ENCODE results near the gene SMPDL3B. TPM values are rescaled to one million over a fixed set of nuclear protein-coding genes. Genes with fewer than 3 reads are reported as not detected.

The SMPDL3B gene
- not detected in 2 replicates for total RNA-seq
- long read RNA-seq, result 0 reads

DNA sequence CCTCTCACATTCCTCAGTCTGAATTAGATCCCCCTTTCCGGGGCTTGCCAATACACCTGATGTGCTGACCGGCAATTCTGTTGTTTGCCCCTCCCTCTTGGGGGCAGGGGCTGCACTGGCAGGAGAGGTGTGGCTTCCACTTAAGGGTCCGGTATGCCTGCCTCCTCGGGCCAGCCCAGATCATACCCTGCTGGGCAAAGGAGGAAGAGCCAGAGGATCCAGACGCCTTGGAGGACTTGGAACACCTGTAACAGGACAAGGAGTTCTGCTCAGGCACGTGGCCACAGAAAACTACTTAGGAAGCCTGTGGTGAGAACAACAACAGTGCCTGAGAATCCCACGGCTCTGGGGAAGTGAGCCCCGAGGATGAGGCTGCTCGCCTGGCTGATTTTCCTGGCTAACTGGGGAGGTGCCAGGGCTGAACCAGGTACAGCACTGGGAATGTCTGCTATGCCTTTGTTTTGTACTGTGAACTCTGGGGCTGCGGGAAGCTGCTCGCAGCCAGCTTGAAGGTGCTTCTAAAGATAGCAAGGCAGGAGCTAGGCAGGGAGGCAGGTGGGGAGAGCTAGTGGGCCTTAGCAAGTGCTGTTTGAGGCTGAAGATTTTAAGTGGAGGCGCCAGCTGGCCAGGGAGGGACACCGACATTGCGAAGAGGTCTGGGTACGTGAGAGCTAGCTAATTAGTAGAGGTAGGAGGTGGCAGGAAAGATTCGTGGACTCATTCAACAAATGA is at the start of gene SMPDL3B:
Gene SMPDL3B (plus strand): TSS at position 183 of the 732 bp plus-strand sequence. CDS start 184 bp downstream, at position 367.
- no peak within 1 kb of the TSS for H3K27ac Mint-ChIP-seq (ENCODE audit: unreplicated experiment)
- peak; percentile 14 for TF ChIP-seq CTCF (IDR thresholded peaks at IDR 0.05)
- peaks cover 31% of the 10 kb centered on the region for H3K27me3 Mint-ChIP-seq (ENCODE audit: unreplicated experiment)
- no peaks in the 10 kb centered on the region for H3K9me3 Mint-ChIP-seq (ENCODE audit: unreplicated experiment)
- peaks cover 11% of the 10 kb centered on the region for H3K4me1 Mint-ChIP-seq (ENCODE audit: unreplicated experiment)
- DNase-seq (ENCODE audit: extremely low spot score, unreplicated experiment), result no peak
- no peaks in the 10 kb centered on the region for H3K36me3 Mint-ChIP-seq (ENCODE audit: unreplicated experiment)
- peak within 1 kb of the TSS; percentile 45 for H3K4me3 Mint-ChIP-seq (ENCODE audit: unreplicated experiment)

GRCh38 chr1:27885114-27885528 is 49.7 kb upstream of the SMPDL3B start:
- no peak overlapping the region for H3K27ac Mint-ChIP-seq (ENCODE audit: unreplicated experiment)
- no peaks in the 10 kb centered on the region for H3K4me1 Mint-ChIP-seq (ENCODE audit: unreplicated experiment)
- no peaks in the 10 kb centered on the region for H3K36me3 Mint-ChIP-seq (ENCODE audit: unreplicated experiment)
- TF ChIP-seq CTCF (IDR thresholded peaks at IDR 0.05), result no peak
- H3K4me3 Mint-ChIP-seq (ENCODE audit: unreplicated experiment), result no peak overlapping the region
- no peak for DNase-seq (ENCODE audit: extremely low spot score, unreplicated experiment)
- no peaks in the 10 kb centered on the region for H3K27me3 Mint-ChIP-seq (ENCODE audit: unreplicated experiment)
- H3K9me3 Mint-ChIP-seq (ENCODE audit: unreplicated experiment), result no peaks in the 10 kb centered on the region

- no peaks in the 10 kb centered on the region for H3K9me3 Mint-ChIP-seq (ENCODE audit: unreplicated experiment)
- no peak overlapping the region for H3K4me3 Mint-ChIP-seq (ENCODE audit: unreplicated experiment)
These were observed 49.0 kb upstream of the SMPDL3B start for GRCh38 chr1:27885621-27886352.

DNA sequence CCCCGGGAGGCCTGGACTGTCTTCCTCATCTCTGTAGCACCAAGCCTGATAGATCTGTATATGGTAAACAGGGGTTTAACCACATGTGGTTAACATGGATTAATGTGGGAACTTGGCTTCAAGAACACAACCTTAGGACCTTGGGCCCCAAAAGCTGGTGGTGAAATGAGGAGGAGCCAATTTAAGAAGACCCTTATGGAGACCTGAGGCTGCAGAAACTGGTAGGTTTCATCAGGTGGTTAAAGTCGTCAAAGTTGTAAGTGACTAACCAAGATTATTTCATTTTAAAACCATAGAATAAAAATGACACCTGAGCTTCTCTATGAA is 48.5 kb upstream of the SMPDL3B start:
- no peak for DNase-seq (ENCODE audit: extremely low spot score, unreplicated experiment)
- no peak overlapping the region for H3K27ac Mint-ChIP-seq (ENCODE audit: unreplicated experiment)
- H3K4me3 Mint-ChIP-seq (ENCODE audit: unreplicated experiment), result no peak overlapping the region
- H3K36me3 Mint-ChIP-seq (ENCODE audit: unreplicated experiment), result peaks cover 8% of the 10 kb centered on the region
- H3K27me3 Mint-ChIP-seq (ENCODE audit: unreplicated experiment), result no peaks in the 10 kb centered on the region
- no peak for TF ChIP-seq CTCF (IDR thresholded peaks at IDR 0.05)
- no peaks in the 10 kb centered on the region for H3K9me3 Mint-ChIP-seq (ENCODE audit: unreplicated experiment)
- no peaks in the 10 kb centered on the region for H3K4me1 Mint-ChIP-seq (ENCODE audit: unreplicated experiment)

More at GRCh38 chr1:27885621-27886352, 49.0 kb upstream of the SMPDL3B start:
- TF ChIP-seq CTCF (IDR thresholded peaks at IDR 0.05), result no peak
- Mint-ChIP-seq H3K27ac (ENCODE audit: unreplicated experiment) (no peak overlapping the region), H3K4me1 (ENCODE audit: unreplicated experiment) (no peaks in the 10 kb centered on the region), H3K27me3 (ENCODE audit: unreplicated experiment) (no peaks in the 10 kb centered on the region), H3K36me3 (ENCODE audit: unreplicated experiment) (peaks cover 3% of the 10 kb centered on the region)
- DNase-seq (ENCODE audit: extremely low spot score, unreplicated experiment), result no peak

DNA sequence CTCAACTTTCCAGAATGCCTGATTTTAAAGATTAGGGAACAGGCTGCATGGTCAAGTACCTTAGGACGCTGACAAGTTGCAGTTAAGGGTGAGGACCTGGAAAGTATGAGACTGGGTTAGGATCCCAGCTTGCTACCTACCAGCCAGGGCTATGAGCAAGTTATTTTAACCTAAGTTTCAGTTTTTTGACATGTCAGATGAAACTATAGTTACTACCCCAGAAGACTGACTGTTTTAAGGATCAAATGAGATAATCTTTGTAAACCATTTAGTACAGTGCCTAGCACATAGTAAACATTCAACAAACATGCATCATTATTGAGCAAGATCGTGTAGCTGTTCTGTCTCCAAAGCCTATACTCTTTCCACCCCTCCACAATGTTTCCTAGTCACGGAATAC is 48.1 kb upstream of the SMPDL3B start:
- Mint-ChIP-seq H3K9me3 (ENCODE audit: unreplicated experiment) (no peaks in the 10 kb centered on the region), H3K4me3 (ENCODE audit: unreplicated experiment) (no peak overlapping the region), H3K4me1 (ENCODE audit: unreplicated experiment) (no peaks in the 10 kb centered on the region), H3K36me3 (ENCODE audit: unreplicated experiment) (peaks cover 11% of the 10 kb centered on the region), H3K27ac (ENCODE audit: unreplicated experiment) (no peak overlapping the region), H3K27me3 (ENCODE audit: unreplicated experiment) (no peaks in the 10 kb centered on the region)
- DNase-seq (ENCODE audit: extremely low spot score, unreplicated experiment), result no peak
- no peak for TF ChIP-seq CTCF (IDR thresholded peaks at IDR 0.05)
